Neural cell (in vitro differentiated cells): ENCODE measurements around the gene AFAP1. TPM values are rescaled to one million over a fixed set of nuclear protein-coding genes. Genes with fewer than 3 reads are reported as not detected.

Experiments
- H2AFZ ChIP-seq: fragments of 200-600, 300-800 bp; sonication (generic), shearing (Covaris generic); 2 replicates; pipeline ENCODE4 v1.6.0; 2014; ENCODE audit warnings: low read depth, mild to moderate bottlenecking, antibody characterized with exemption, low read length, moderate library complexity
- H3F3A ChIP-seq: fragments of 200-600 bp; shearing (Covaris generic); 2 replicates; pipeline ENCODE4 v1.6.1; 2016; ENCODE audit warnings: mild to moderate bottlenecking, moderate library complexity, mixed read lengths, antibody characterized with exemption, low read length; ENCODE audit not compliant: insufficient read depth, poor library complexity, severe bottlenecking
- H3K27ac ChIP-seq: fragments of 200-600, 300-800 bp; sonication (generic), shearing (Covaris generic); 2 replicates; pipeline ENCODE4 v1.5.1; 2014; ENCODE audit warnings: mild to moderate bottlenecking, low read length, moderate library complexity
- H3K27me3 ChIP-seq: fragments of 300-800, 200-600 bp; sonication (generic), shearing (Covaris generic); 2 replicates; pipeline ENCODE4 v1.6.0; 2014; ENCODE audit warnings: mild to moderate bottlenecking, low read depth, low read length, moderate library complexity; ENCODE audit not compliant: insufficient read depth
- H3K36me3 ChIP-seq: fragments of 300-800, 200-600 bp; sonication (generic), shearing (Covaris generic); 2 replicates; pipeline ENCODE4 v1.5.1; 2014; ENCODE audit warnings: mild to moderate bottlenecking, antibody characterized with exemption, low read length, moderate library complexity; ENCODE audit not compliant: insufficient read depth
- H3K4me2 ChIP-seq: fragments of 300-800, 200-600 bp; sonication (generic), shearing (Covaris generic); 2 replicates; pipeline ENCODE4 v1.6.0; 2014; ENCODE audit warnings: mild to moderate bottlenecking, low read length
- H3K4me3 ChIP-seq: fragments of 300-800, 200-600 bp; sonication (generic), shearing (Covaris generic); 2 replicates; pipeline ENCODE4 v1.5.1; 2014; ENCODE audit warnings: mild to moderate bottlenecking, low read length, moderate library complexity
- H3K79me2 ChIP-seq: fragments of 200-600 bp; shearing (Covaris generic); replicated peaks from 2 replicates; pipeline ENCODE4 v1.6.0; 2014; ENCODE audit warnings: mild to moderate bottlenecking, low read length, moderate library complexity; ENCODE audit not compliant: insufficient read depth
- H3K9ac ChIP-seq: fragments of 300-800, 200-600 bp; sonication (generic), shearing (Covaris generic); 2 replicates; pipeline ENCODE4 v1.6.1; 2016; ENCODE audit warnings: mild to moderate bottlenecking, low read length, mixed read lengths
- H3K9me2 ChIP-seq: fragments of 200-600 bp; shearing (Covaris generic); 2 replicates; pipeline ENCODE4 v1.6.1; 2016; ENCODE audit warnings: mild to moderate bottlenecking, low read length, mixed read lengths; ENCODE audit not compliant: insufficient read depth
- H3K9me3 ChIP-seq: fragments of 200-600, 300-800 bp; sonication (generic), shearing (Covaris generic); 2 replicates; pipeline ENCODE4 v1.6.1; 2016; ENCODE audit warnings: mild to moderate bottlenecking, mixed run types, low read length, moderate library complexity, mixed read lengths
- H4K20me1 ChIP-seq: fragments of 200-600 bp; shearing (Covaris generic); 2 replicates; pipeline ENCODE4 v1.6.1; 2016; ENCODE audit warnings: mild to moderate bottlenecking, mixed run types; ENCODE audit not compliant: insufficient read depth
- CTCF ChIP-seq: fragments of 450-650 bp; IDR thresholded peaks from 2 replicates; pipeline ENCODE4 v1.5.1; 2014; ENCODE audit warnings: antibody characterized with exemption, mild to moderate bottlenecking, moderate library complexity; ENCODE audit not compliant: poor library complexity, severe bottlenecking
- EP300 ChIP-seq: fragments of 450-650 bp; conservative IDR thresholded peaks from 2 replicates; pipeline ENCODE4 v1.6.1; 2014; ENCODE audit warnings: antibody characterized with exemption, mild to moderate bottlenecking, moderate library complexity; ENCODE audit not compliant: poor library complexity, severe bottlenecking
- EZH2 ChIP-seq: fragments of 200-600, 300-800 bp; shearing (Covaris generic), sonication (generic); IDR thresholded peaks from 2 replicates; pipeline ENCODE4 v1.6.1; 2014; ENCODE audit warnings: antibody characterized with exemption, low read length, borderline replicate concordance, mild to moderate bottlenecking; ENCODE audit not compliant: insufficient read depth, poor library complexity, severe bottlenecking
- MXI1 ChIP-seq: fragments of 450-650 bp; conservative IDR thresholded peaks from 2 replicates; pipeline ENCODE4 v1.6.1; 2014; ENCODE audit warnings: antibody characterized with exemption, mild to moderate bottlenecking; ENCODE audit not compliant: poor library complexity, severe bottlenecking
- POLR2AphosphoS5 ChIP-seq: IDR thresholded peaks from 2 replicates; pipeline ENCODE4 v1.6.1; 2012
- RAD21 ChIP-seq: fragments of 450-650 bp; conservative IDR thresholded peaks from 2 replicates; pipeline ENCODE4 v1.6.1; 2014; ENCODE audit warnings: antibody characterized with exemption, mild to moderate bottlenecking, moderate library complexity
- SMC3 ChIP-seq: fragments of 450-650 bp; conservative IDR thresholded peaks from 2 replicates; pipeline ENCODE4 v1.6.1; 2014; ENCODE audit warnings: antibody characterized with exemption, mild to moderate bottlenecking, moderate library complexity; ENCODE audit not compliant: poor library complexity
- TAF1 ChIP-seq: IDR thresholded peaks from 2 replicates; pipeline ENCODE4 v1.6.1; 2012; ENCODE audit warnings: low read depth
- polyA plus RNA-seq: library from polyadenylated mRNA; depleted of rRNA; stranded (reverse); fragments of >200 nt; gene quantifications from 2 replicates; pipeline ENCODE4 v1.2.3, GENCODE V29; 2014
- TF ChIP-seq, protein P1 (sequence below): IDR thresholded peaks from 2 replicates; pipeline ENCODE4 v1.6.1; 2012; ENCODE audit warnings: borderline replicate concordance

The AFAP1 gene
- polyA plus RNA-seq, 1 donor from 2014 or later, result 38.9 TPM

DNA sequence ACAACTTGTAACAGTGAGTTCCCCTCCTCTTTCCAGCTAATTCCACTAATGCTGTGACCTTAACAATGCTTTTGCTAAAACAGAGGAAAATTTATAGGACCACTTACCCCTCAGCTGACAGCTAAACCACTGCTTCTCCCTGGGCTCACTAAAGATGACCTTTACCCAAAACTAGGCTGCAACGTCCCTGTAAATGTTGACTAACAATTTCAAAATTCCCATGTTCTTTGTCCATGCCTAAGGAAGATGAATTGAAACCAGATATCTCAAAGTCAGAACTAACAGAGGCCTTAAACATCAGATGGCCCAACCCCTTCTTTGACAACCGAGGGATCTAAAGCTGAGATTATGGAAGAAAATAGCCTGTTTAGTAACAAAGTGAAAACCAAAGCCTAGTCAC is 32.5 kb downstream of the AFAP1 start:
- no peak overlapping the region for H3K27ac ChIP-seq
- H3K9ac ChIP-seq, result no peak overlapping the region
- H3K4me3 ChIP-seq, result no peak overlapping the region
- no peak overlapping the region for H3K4me2 ChIP-seq
- H3K9me3 ChIP-seq, result no peaks in the 10 kb centered on the region
- H4K20me1 ChIP-seq, result peaks cover 19% of the 10 kb centered on the region
- no peaks in the 10 kb centered on the region for H3F3A ChIP-seq
- H2AFZ ChIP-seq, result no peak overlapping the region
- TF ChIP-seq, protein P1, sequence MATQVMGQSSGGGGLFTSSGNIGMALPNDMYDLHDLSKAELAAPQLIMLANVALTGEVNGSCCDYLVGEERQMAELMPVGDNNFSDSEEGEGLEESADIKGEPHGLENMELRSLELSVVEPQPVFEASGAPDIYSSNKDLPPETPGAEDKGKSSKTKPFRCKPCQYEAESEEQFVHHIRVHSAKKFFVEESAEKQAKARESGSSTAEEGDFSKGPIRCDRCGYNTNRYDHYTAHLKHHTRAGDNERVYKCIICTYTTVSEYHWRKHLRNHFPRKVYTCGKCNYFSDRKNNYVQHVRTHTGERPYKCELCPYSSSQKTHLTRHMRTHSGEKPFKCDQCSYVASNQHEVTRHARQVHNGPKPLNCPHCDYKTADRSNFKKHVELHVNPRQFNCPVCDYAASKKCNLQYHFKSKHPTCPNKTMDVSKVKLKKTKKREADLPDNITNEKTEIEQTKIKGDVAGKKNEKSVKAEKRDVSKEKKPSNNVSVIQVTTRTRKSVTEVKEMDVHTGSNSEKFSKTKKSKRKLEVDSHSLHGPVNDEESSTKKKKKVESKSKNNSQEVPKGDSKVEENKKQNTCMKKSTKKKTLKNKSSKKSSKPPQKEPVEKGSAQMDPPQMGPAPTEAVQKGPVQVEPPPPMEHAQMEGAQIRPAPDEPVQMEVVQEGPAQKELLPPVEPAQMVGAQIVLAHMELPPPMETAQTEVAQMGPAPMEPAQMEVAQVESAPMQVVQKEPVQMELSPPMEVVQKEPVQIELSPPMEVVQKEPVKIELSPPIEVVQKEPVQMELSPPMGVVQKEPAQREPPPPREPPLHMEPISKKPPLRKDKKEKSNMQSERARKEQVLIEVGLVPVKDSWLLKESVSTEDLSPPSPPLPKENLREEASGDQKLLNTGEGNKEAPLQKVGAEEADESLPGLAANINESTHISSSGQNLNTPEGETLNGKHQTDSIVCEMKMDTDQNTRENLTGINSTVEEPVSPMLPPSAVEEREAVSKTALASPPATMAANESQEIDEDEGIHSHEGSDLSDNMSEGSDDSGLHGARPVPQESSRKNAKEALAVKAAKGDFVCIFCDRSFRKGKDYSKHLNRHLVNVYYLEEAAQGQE, result no peak
- TF ChIP-seq EZH2 (no peak), CTCF (no peak), EP300 (no peak), SMC3 (no peak), POLR2AphosphoS5 (no peak), TAF1 (no peak), MXI1 (no peak), RAD21 (no peak)
- peaks cover 58% of the 10 kb centered on the region for H3K79me2 ChIP-seq
- H3K27me3 ChIP-seq, result no peaks in the 10 kb centered on the region
- no peaks in the 10 kb centered on the region for H3K36me3 ChIP-seq
- no peaks in the 10 kb centered on the region for H3K9me2 ChIP-seq

GRCh38 chr4:7906171-7906701 is 33.4 kb downstream of the AFAP1 start:
- Histone ChIP-seq H3K4me2 (no peak overlapping the region), H3K9me3 (no peaks in the 10 kb centered on the region), H3K9me2 (no peaks in the 10 kb centered on the region), H3K79me2 (peaks cover 58% of the 10 kb centered on the region), H3F3A (no peaks in the 10 kb centered on the region), H4K20me1 (peaks cover 16% of the 10 kb centered on the region), H2AFZ (no peak overlapping the region), H3K9ac (no peak overlapping the region), H3K27me3 (no peaks in the 10 kb centered on the region), H3K36me3 (no peaks in the 10 kb centered on the region), H3K4me3 (no peak overlapping the region), H3K27ac (no peak overlapping the region)
- TF ChIP-seq MXI1, result no peak
- TF ChIP-seq EZH2, result no peak
- TF ChIP-seq SMC3, result no peak
- TF ChIP-seq, protein P1, result no peak
- TF ChIP-seq TAF1, result no peak
- TF ChIP-seq CTCF, result no peak
